ENCODE data around the gene SDK1.

The SDK1 gene

GRCh38 chr7:4037308-4037707 lies 736.3 kb downstream of the SDK1 start:
- Histone ChIP-seq H2BK120ac (ENCODE audit: insufficient read depth, low read length, poor library complexity) (no peak overlapping the region), H2BK12ac (ENCODE audit: low read length) (no peak overlapping the region), H3K4me1 (ENCODE audit: control insufficient read depth in 1 of 2, insufficient read depth in 2 of 2, low read length in 2 of 2) (no peaks in the 10 kb centered on the region), H3K79me1 (ENCODE audit: low read length) (no peaks in the 10 kb centered on the region), H3K36me3 (ENCODE audit: control insufficient read depth in 1 of 2, insufficient read depth in 2 of 2, low read length in 2 of 2) (peaks cover 2 to 3% of the 10 kb centered on the region in 2 experiments), H3K23ac (ENCODE audit: low read length) (no peak overlapping the region), H3K9me3 (ENCODE audit: insufficient read depth, low read depth, low read length) (no peaks in the 10 kb centered on the region), H2AFZ (ENCODE audit: insufficient read depth, low read length, poor library complexity) (no peak overlapping the region), H3K4me2 (ENCODE audit: low read length) (no peak overlapping the region), H3K4ac (ENCODE audit: low read depth, low read length) (no peak overlapping the region), H3K27me3 (ENCODE audit: insufficient read depth, low read length) (no peaks in the 10 kb centered on the region), H3K4me3 (ENCODE audit: low read depth, low read length) (no peak overlapping the region), H3K14ac (ENCODE audit: low read length) (no peak overlapping the region), H3K27ac (ENCODE audit: low read depth, low read length) (no peak overlapping the region), H4K91ac (ENCODE audit: low read depth, low read length) (no peak overlapping the region), H3K9ac (ENCODE audit: low read length) (no peak overlapping the region), H2AK5ac (ENCODE audit: low read length) (no peak overlapping the region), H4K12ac (ENCODE audit: low read depth, low read length) (no peak overlapping the region), H4K8ac (ENCODE audit: low read depth, low read length) (no peak overlapping the region), H2BK5ac (ENCODE audit: low read depth, low read length, poor library complexity) (no peak overlapping the region), H3K18ac (ENCODE audit: low read length) (no peak overlapping the region), H3K79me2 (ENCODE audit: control insufficient read depth, insufficient read depth, low read length, poor library complexity) (no peaks in the 10 kb centered on the region)
- DNase-seq: no peak
- WGBS (ENCODE audit: extremely low coverage, insufficient coverage, insufficient read length): no CpG with 5 or more reads among the region's 4 CpGs

- Histone ChIP-seq H3K4ac (ENCODE audit: low read depth, low read length) (no peak overlapping the region), H3K4me2 (ENCODE audit: low read length) (no peak overlapping the region), H4K12ac (ENCODE audit: low read depth, low read length) (no peak overlapping the region), H3K27me3 (ENCODE audit: insufficient read depth, low read length) (no peaks in the 10 kb centered on the region), H3K79me2 (ENCODE audit: control insufficient read depth, insufficient read depth, low read length, poor library complexity) (no peaks in the 10 kb centered on the region), H4K8ac (ENCODE audit: low read depth, low read length) (no peak overlapping the region), H2BK12ac (ENCODE audit: low read length) (no peak overlapping the region), H3K79me1 (ENCODE audit: low read length) (no peaks in the 10 kb centered on the region), H3K36me3 (ENCODE audit: control insufficient read depth in 1 of 2, insufficient read depth in 2 of 2, low read length in 2 of 2) (peaks cover 2 to 3% of the 10 kb centered on the region in 2 experiments), H3K9me3 (ENCODE audit: insufficient read depth, low read depth, low read length) (no peaks in the 10 kb centered on the region), H3K4me3 (ENCODE audit: low read depth, low read length) (no peak overlapping the region), H2BK120ac (ENCODE audit: insufficient read depth, low read length, poor library complexity) (no peak overlapping the region), H3K9ac (ENCODE audit: low read length) (no peak overlapping the region), H2AK5ac (ENCODE audit: low read length) (no peak overlapping the region), H3K18ac (ENCODE audit: low read length) (no peak overlapping the region), H3K23ac (ENCODE audit: low read length) (no peak overlapping the region), H2BK5ac (ENCODE audit: low read depth, low read length, poor library complexity) (no peak overlapping the region), H3K4me1 (ENCODE audit: control insufficient read depth in 1 of 2, insufficient read depth in 2 of 2, low read length in 2 of 2) (no peaks in the 10 kb centered on the region), H4K91ac (ENCODE audit: low read depth, low read length) (no peak overlapping the region), H2AFZ (ENCODE audit: insufficient read depth, low read length, poor library complexity) (no peak overlapping the region), H3K27ac (ENCODE audit: low read depth, low read length) (no peak overlapping the region), H3K14ac (ENCODE audit: low read length) (no peak overlapping the region)
- no CpG with 5 or more reads among the region's 4 CpGs for WGBS (ENCODE audit: extremely low coverage, insufficient coverage, insufficient read length)
- no peak for DNase-seq
Measured at GRCh38 chr7:4037877-4038276, 736.8 kb downstream of the SDK1 start.

- no peak overlapping the region for H3K27ac ChIP-seq (ENCODE audit: low read depth, low read length)
- no peaks in the 10 kb centered on the region for H3K27me3 ChIP-seq (ENCODE audit: insufficient read depth, low read length)
- H4K12ac ChIP-seq (ENCODE audit: low read depth, low read length): no peak overlapping the region
- H3K4ac ChIP-seq (ENCODE audit: low read depth, low read length): no peak overlapping the region
- H3K9me3 ChIP-seq (ENCODE audit: insufficient read depth, low read depth, low read length): no peaks in the 10 kb centered on the region
- no peak overlapping the region for H2AK5ac ChIP-seq (ENCODE audit: low read length)
- no peaks in the 10 kb centered on the region for H3K79me2 ChIP-seq (ENCODE audit: control insufficient read depth, insufficient read depth, low read length, poor library complexity)
- H3K36me3 ChIP-seq (ENCODE audit: control insufficient read depth in 1 of 2, insufficient read depth in 2 of 2, low read length in 2 of 2): peaks cover 0 to 3% of the 10 kb centered on the region in 2 experiments
- no peak for DNase-seq
- no peak overlapping the region for H3K4me2 ChIP-seq (ENCODE audit: low read length)
- H3K14ac ChIP-seq (ENCODE audit: low read length): no peak overlapping the region
- H3K4me3 ChIP-seq (ENCODE audit: low read depth, low read length): no peak overlapping the region
- no CpG with 5 or more reads among the region's 20 CpGs for WGBS (ENCODE audit: extremely low coverage, insufficient coverage, insufficient read length)
- no peaks in the 10 kb centered on the region for H3K4me1 ChIP-seq (ENCODE audit: control insufficient read depth in 1 of 2, insufficient read depth in 2 of 2, low read length in 2 of 2)
- H2AFZ ChIP-seq (ENCODE audit: insufficient read depth, low read length, poor library complexity): no peak overlapping the region
- no peak overlapping the region for H3K18ac ChIP-seq (ENCODE audit: low read length)
- H2BK120ac ChIP-seq (ENCODE audit: insufficient read depth, low read length, poor library complexity): no peak overlapping the region
- H3K79me1 ChIP-seq (ENCODE audit: low read length): no peaks in the 10 kb centered on the region
- H4K8ac ChIP-seq (ENCODE audit: low read depth, low read length): no peak overlapping the region
- H2BK12ac ChIP-seq (ENCODE audit: low read length): no peak overlapping the region
- H3K23ac ChIP-seq (ENCODE audit: low read length): no peak overlapping the region
- no peak overlapping the region for H4K91ac ChIP-seq (ENCODE audit: low read depth, low read length)
- H2BK5ac ChIP-seq (ENCODE audit: low read depth, low read length, poor library complexity): no peak overlapping the region
- H3K9ac ChIP-seq (ENCODE audit: low read length): no peak overlapping the region
Measured at GRCh38 chr7:4040109-4040928, 739.3 kb downstream of the SDK1 start.

GRCh38 chr7:4042402-4043045 lies 741.5 kb downstream of the SDK1 start:
- no peaks in the 10 kb centered on the region for H3K4me1 ChIP-seq (ENCODE audit: control insufficient read depth in 1 of 2, insufficient read depth in 2 of 2, low read length in 2 of 2)
- no peak overlapping the region for H3K27ac ChIP-seq (ENCODE audit: low read depth, low read length)
- no peak overlapping the region for H2BK120ac ChIP-seq (ENCODE audit: insufficient read depth, low read length, poor library complexity)
- no peak overlapping the region for H3K14ac ChIP-seq (ENCODE audit: low read length)
- no peak overlapping the region for H3K4me3 ChIP-seq (ENCODE audit: low read depth, low read length)
- no peak for DNase-seq
- H4K91ac ChIP-seq (ENCODE audit: low read depth, low read length): no peak overlapping the region
- no peak overlapping the region for H4K12ac ChIP-seq (ENCODE audit: low read depth, low read length)
- no peak overlapping the region for H2AK5ac ChIP-seq (ENCODE audit: low read length)
- H3K79me1 ChIP-seq (ENCODE audit: low read length): no peaks in the 10 kb centered on the region
- H3K18ac ChIP-seq (ENCODE audit: low read length): no peak overlapping the region
- no peak overlapping the region for H3K4ac ChIP-seq (ENCODE audit: low read depth, low read length)
- no peak overlapping the region for H2BK12ac ChIP-seq (ENCODE audit: low read length)
- no peak overlapping the region for H2BK5ac ChIP-seq (ENCODE audit: low read depth, low read length, poor library complexity)
- WGBS (ENCODE audit: extremely low coverage, insufficient coverage, insufficient read length): no CpG with 5 or more reads among the region's 11 CpGs
- no peak overlapping the region for H3K23ac ChIP-seq (ENCODE audit: low read length)
- no peaks in the 10 kb centered on the region for H3K79me2 ChIP-seq (ENCODE audit: control insufficient read depth, insufficient read depth, low read length, poor library complexity)
- no peak overlapping the region for H3K9ac ChIP-seq (ENCODE audit: low read length)
- no peak overlapping the region for H2AFZ ChIP-seq (ENCODE audit: insufficient read depth, low read length, poor library complexity)
- peaks cover 0 to 2% of the 10 kb centered on the region in 2 experiments for H3K36me3 ChIP-seq (ENCODE audit: control insufficient read depth in 1 of 2, insufficient read depth in 2 of 2, low read length in 2 of 2)
- no peak overlapping the region for H3K4me2 ChIP-seq (ENCODE audit: low read length)
- H3K9me3 ChIP-seq (ENCODE audit: insufficient read depth, low read depth, low read length): no peaks in the 10 kb centered on the region
- H4K8ac ChIP-seq (ENCODE audit: low read depth, low read length): no peak overlapping the region
- H3K27me3 ChIP-seq (ENCODE audit: insufficient read depth, low read length): no peaks in the 10 kb centered on the region

Measured in trophoblast cell (in vitro differentiated cells and primary cell).